HG03565 (cell line): Measurements from ENCODE around the gene AFP.

Source experiments
- ATAC-seq: cut with Tn5 transposase; IDR thresholded peaks from one replicate; pipeline ENCODE4 v1.9.1; 2021; ENCODE audit warnings: mild to moderate bottlenecking, moderate library complexity; ENCODE audit not compliant: unreplicated experiment

AFP gene

DNA sequence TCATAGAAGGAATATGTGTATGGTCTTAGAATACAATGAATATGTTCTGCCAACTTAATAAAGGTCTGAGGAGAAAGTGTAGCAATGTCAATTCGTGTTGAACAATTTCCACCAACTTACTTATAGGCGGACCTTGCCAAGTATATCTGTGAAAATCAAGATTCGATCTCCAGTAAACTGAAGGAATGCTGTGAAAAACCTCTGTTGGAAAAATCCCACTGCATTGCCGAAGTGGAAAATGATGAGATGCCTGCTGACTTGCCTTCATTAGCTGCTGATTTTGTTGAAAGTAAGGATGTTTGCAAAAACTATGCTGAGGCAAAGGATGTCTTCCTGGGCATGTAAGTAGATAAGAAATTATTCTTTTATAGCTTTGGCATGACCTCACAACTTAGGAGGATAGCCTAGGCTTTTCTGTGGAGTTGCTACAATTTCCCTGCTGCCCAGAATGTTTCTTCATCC lies 22.7 kb upstream of the AFP start:
- ATAC-seq = no peak

DNA sequence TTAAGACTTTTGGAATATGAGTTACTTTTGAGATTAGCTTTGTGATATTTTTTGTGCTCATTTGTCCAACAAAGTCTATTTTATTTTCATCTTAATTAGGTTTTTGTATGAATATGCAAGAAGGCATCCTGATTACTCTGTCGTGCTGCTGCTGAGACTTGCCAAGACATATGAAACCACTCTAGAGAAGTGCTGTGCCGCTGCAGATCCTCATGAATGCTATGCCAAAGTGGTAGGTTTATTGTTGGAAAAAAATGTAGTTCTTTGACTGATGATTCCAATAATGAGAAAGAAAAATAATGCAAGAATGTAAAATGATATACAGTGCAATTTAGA lies 21.1 kb upstream of the AFP start:
- ATAC-seq = no peak

DNA sequence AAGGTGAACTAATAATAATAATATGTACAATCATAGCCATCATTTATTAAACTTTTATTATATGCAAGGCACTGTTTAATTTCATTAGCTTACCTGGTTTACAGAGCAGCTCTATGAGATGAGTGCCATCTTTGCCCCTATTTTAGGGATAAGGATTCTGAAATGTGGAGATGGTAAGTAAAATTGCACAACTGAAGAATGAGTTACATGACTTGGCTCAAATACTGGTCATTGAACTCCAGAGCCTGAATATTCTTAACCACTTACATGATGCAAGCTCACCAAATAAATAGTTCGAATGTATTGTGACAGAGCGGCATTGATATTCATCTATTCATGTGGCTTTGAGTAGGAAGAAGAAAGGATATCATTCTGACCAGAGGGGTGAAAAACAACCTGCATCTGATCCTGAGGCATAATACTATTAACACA lies 20.2 kb upstream of the AFP start:
- ATAC-seq = no peak

- ATAC-seq = no peak
Measured at GRCh38 chr4:73416423-73417087, 19.5 kb upstream of the AFP start.

GRCh38 chr4:73417342-73417741 lies 18.7 kb upstream of the AFP start:
- ATAC-seq = no peak

- ATAC-seq = no peak
Measured at GRCh38 chr4:73417973-73418372, 18.0 kb upstream of the AFP start.

- ATAC-seq = no peak
Measured at GRCh38 chr4:73418677-73419076, 17.3 kb upstream of the AFP start.

GRCh38 chr4:73419106-73420038 lies 16.6 kb upstream of the AFP start:
- no peak for ATAC-seq

- no peak for ATAC-seq
Measured at GRCh38 chr4:73420615-73421014, 15.4 kb upstream of the AFP start.

DNA sequence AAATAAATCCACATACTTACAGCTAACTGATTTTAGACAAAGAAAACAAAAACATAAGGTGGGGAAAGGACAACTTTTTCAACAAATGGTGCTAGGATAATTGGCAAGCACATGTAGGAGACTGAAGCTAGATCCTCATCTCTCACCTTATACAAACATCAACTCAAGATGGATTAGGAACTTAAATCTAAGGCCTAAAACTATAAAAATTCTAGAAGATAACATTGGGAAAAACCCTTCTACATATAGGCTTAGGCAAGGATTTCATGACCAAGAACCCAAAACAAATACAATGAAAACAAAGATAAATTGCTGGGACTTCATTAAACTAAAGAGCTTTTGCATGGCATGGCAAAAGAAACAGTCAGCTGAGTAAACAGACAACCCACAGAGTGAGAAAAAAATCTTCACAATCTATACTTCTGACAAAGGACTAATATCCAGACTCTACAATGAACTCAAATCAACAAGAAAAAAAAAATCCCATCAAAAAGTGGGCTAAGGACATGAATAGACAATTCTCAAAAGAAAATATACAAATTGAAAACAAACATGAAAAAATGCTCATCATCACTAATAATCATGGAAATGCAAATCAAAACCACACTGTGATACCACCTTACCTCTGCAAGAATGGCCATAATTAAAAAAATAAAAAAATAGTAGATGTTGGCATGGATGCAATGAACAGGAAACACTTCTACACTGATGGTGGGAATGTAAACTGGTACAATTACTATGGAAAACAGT lies 14.1 kb upstream of the AFP start:
- no peak for ATAC-seq

GRCh38 chr4:73422458-73422752 lies 13.6 kb upstream of the AFP start:
- ATAC-seq = no peak

GRCh38 chr4:73423184-73423583 lies 12.8 kb upstream of the AFP start:
- ATAC-seq = no peak

DNA sequence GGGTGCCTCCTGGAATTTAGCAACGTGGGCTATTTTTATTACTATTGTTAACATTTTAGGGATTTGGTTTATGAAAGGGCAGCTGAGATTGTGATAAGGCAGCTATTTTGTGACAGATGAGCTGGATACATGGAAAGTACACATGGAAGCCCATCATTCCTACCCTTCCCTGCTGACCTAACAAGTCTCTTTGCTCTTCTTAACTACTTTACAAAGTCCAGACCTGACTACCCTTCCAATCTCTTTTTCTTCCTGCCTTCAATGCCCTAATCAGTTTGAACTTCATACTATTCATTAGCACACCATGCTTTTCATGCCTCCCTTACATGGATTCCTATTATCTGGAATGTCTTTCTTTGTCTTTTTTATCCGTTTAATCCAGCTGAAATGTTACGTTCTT lies 9.4 kb upstream of the AFP start:
- ATAC-seq = no peak

- ATAC-seq = no peak
Measured at GRCh38 chr4:73429118-73429517, 6.9 kb upstream of the AFP start.

- ATAC-seq = no peak
Measured at GRCh38 chr4:73429826-73430587, 6.0 kb upstream of the AFP start.

- ATAC-seq = no peak
Measured at GRCh38 chr4:73431813-73432168, 4.2 kb upstream of the AFP start.

DNA sequence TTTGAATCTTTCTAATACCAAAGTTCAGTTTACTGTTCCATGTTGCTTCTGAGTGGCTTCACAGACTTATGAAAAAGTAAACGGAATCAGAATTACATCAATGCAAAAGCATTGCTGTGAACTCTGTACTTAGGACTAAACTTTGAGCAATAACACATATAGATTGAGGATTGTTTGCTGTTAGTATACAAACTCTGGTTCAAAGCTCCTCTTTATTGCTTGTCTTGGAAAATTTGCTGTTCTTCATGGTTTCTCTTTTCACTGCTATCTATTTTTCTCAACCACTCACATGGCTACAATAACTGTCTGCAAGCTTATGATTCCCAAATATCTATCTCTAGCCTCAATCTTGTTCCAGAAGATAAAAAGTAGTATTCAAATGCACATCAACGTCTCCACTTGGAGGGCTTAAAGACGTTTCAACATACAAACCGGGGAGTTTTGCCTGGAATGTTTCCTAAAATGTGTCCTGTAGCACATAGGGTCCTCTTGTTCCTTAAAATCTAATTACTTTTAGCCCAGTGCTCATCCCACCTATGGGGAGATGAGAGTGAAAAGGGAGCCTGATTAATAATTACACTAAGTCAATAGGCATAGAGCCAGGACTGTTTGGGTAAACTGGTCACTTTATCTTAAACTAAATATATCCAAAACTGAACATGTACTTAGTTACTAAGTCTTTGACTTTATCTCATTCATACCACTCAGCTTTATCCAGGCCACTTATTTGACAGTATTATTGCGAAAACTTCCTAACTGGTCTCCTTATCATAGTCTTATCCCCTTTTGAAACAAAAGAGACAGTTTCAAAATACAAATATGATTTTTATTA lies 3.6 kb upstream of the AFP start:
- no peak for ATAC-seq

GRCh38 chr4:73433140-73433539 lies 2.9 kb upstream of the AFP start:
- ATAC-seq = no peak

- peak; percentile 75 for ATAC-seq
Measured at GRCh38 chr4:73434311-73434710, 1.7 kb upstream of the AFP start.
